Measurements from ENCODE around the gene SHROOM2.

- TF ChIP-seq ZFP30 (CRISPR knock-in tag; IDR thresholded peaks at IDR 0.05) (no peak), OSR1 (CRISPR knock-in tag; IDR thresholded peaks at IDR 0.05) (no peak), ZNF8 (CRISPR knock-in tag; IDR thresholded peaks at IDR 0.05) (no peak), CREB5 (CRISPR knock-in tag; IDR thresholded peaks at IDR 0.05; ENCODE audit: low read depth) (no peak), BACH2 (CRISPR knock-in tag; IDR thresholded peaks at IDR 0.05; ENCODE audit: borderline replicate concordance) (no peak), ZFP3 (CRISPR knock-in tag; IDR thresholded peaks at IDR 0.05) (no peak)
Observed at GRCh38 chrX:9746148-9746888, 39.9 kb upstream of the SHROOM2 start.

Data from SK-N-SH treated with all-trans-retinoic acid at 6 μM for 48 hours (cell line).